ENCODE data around the gene EYS.
"Not testable (repeated sequence)": the region's sequence is repeated elsewhere in the genome, so short reads cannot be mapped to it uniquely, and the experiment has no call there.

The EYS gene

DNA sequence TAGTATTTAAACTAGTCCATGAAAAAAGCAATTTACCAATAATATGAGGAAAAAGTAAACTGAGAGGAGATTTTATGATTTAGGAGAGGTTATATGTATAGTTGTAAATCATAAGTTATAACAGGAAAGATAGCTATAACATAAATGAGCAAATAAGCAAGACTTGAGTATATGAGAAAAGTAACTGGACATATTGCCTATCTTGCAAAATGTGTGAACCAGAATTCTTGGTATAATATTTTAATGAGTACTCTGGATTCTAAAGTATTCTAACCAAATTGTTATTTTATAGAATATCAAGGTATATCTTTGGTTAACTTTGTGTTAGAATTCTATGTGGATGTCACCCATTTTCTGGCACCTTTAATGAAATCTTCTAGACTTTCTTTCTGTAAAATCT is 1946.8 kb downstream of the EYS start:
- TF ChIP-seq, protein P1, sequence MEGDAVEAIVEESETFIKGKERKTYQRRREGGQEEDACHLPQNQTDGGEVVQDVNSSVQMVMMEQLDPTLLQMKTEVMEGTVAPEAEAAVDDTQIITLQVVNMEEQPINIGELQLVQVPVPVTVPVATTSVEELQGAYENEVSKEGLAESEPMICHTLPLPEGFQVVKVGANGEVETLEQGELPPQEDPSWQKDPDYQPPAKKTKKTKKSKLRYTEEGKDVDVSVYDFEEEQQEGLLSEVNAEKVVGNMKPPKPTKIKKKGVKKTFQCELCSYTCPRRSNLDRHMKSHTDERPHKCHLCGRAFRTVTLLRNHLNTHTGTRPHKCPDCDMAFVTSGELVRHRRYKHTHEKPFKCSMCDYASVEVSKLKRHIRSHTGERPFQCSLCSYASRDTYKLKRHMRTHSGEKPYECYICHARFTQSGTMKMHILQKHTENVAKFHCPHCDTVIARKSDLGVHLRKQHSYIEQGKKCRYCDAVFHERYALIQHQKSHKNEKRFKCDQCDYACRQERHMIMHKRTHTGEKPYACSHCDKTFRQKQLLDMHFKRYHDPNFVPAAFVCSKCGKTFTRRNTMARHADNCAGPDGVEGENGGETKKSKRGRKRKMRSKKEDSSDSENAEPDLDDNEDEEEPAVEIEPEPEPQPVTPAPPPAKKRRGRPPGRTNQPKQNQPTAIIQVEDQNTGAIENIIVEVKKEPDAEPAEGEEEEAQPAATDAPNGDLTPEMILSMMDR (conservative IDR thresholded peaks at IDR 0.05; ENCODE audit: low read depth, low read length) = no peak
- Histone ChIP-seq H3K27ac (no peak overlapping the region), H3K27me3 (ENCODE audit: insufficient read depth, low read depth) (no peaks in the 10 kb centered on the region), H3K4me3 (IDR thresholded peaks at IDR 0.05; ENCODE audit: insufficient read depth, low read depth, low read length) (no peak overlapping the region), H3K36me3 (ENCODE audit: insufficient read depth) (no peaks in the 10 kb centered on the region), H3K79me2 (ENCODE audit: insufficient read depth, low read depth) (no peaks in the 10 kb centered on the region), H3K4me1 (ENCODE audit: low read depth, poor library complexity, severe bottlenecking) (no peaks in the 10 kb centered on the region), H4K20me1 (ENCODE audit: insufficient read depth) (no peaks in the 10 kb centered on the region), H2AFZ (ENCODE audit: low read depth) (no peak overlapping the region), H3K9ac (no peak overlapping the region), H3K4me2 (no peak overlapping the region)

DNA sequence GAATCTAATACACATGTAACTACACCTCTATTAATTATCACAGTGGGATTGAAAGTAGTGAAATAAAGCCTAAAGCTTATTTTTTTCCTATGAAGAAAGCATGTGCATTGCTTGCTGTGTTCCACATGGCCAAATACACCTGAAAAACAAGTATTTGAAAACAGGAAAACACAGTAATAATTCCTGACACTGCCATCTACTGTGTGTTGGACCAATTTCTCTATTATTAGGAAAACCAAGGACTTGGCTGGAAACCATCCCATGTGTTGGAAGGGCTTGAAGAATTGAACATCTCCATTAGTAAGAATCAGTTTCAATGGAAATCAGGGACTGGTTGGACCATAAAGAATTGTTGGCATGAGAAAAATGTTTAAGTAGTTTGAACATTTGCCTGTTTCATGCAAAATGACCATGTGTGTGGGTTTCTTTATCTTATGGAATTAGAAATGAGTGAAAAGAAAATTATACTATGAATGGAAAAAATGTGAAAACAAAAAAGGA is 1947.4 kb downstream of the EYS start:
- H4K20me1 ChIP-seq (ENCODE audit: insufficient read depth) = no peaks in the 10 kb centered on the region
- no peak overlapping the region for H3K9ac ChIP-seq
- no peak overlapping the region for H3K27ac ChIP-seq
- no peaks in the 10 kb centered on the region for H3K36me3 ChIP-seq (ENCODE audit: insufficient read depth)
- no peak overlapping the region for H2AFZ ChIP-seq (ENCODE audit: low read depth)
- H3K4me1 ChIP-seq (ENCODE audit: low read depth, poor library complexity, severe bottlenecking) = no peaks in the 10 kb centered on the region
- no peak overlapping the region for H3K4me3 ChIP-seq (IDR thresholded peaks at IDR 0.05; ENCODE audit: insufficient read depth, low read depth, low read length)
- no peaks in the 10 kb centered on the region for H3K79me2 ChIP-seq (ENCODE audit: insufficient read depth, low read depth)
- H3K27me3 ChIP-seq (ENCODE audit: insufficient read depth, low read depth) = no peaks in the 10 kb centered on the region
- no peak overlapping the region for H3K4me2 ChIP-seq
- TF ChIP-seq, protein P1 (conservative IDR thresholded peaks at IDR 0.05; ENCODE audit: low read depth, low read length) = no peak

DNA sequence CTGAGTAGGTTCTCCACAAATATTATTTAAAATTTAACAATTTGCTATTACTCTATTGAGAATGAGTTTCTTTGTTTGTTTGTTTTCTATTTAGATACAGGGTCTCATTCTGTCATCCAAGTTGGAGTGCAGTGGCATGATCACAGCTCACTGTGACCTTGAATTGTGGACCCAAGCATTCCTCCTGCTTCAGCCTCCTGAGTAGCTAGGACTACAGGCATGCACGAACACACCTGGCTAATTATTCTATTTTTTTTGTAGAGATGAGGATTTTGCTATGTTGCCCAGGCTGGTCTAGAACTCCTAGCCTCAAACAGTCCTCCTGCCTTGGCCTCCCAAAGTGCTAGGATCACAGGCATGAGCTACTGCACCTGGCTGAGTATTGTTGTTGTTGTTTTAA is 1949.2 kb downstream of the EYS start:
- Histone ChIP-seq H3K27me3 (ENCODE audit: insufficient read depth, low read depth) (no peaks in the 10 kb centered on the region), H3K9ac (no peak overlapping the region), H3K79me2 (ENCODE audit: insufficient read depth, low read depth) (no peaks in the 10 kb centered on the region), H3K4me1 (ENCODE audit: low read depth, poor library complexity, severe bottlenecking) (no peaks in the 10 kb centered on the region), H3K4me3 (IDR thresholded peaks at IDR 0.05; ENCODE audit: insufficient read depth, low read depth, low read length) (no peak overlapping the region), H2AFZ (ENCODE audit: low read depth) (no peak overlapping the region), H3K4me2 (no peak overlapping the region), H4K20me1 (ENCODE audit: insufficient read depth) (no peaks in the 10 kb centered on the region), H3K36me3 (ENCODE audit: insufficient read depth) (no peaks in the 10 kb centered on the region), H3K27ac (no peak overlapping the region)
- TF ChIP-seq, protein P1 (conservative IDR thresholded peaks at IDR 0.05; ENCODE audit: low read depth, low read length) = no peak

DNA sequence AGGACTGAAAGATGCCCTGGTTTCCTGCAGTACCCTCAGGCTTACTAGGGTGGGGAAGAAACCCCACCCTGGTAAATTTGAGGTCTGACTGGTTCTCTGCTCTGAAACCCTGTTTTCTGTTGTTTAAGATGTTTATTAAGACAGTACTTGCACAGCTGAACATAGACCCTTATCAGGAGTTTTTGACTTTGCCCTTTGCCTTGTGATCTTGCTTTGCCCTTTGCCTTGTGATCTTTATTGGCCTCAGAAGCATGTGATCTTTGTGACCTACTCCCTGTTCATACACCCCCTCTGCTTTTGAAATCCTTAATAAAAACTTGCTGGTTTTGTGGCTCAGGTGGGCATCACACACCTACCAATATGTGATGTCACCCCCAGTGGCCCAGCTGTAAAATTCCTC is 1949.8 kb downstream of the EYS start:
- H3K27ac ChIP-seq; H3K4me3 ChIP-seq (IDR thresholded peaks at IDR 0.05; ENCODE audit: insufficient read depth, low read depth, low read length); H3K4me1 ChIP-seq (ENCODE audit: low read depth, poor library complexity, severe bottlenecking); H3K79me2 ChIP-seq (ENCODE audit: insufficient read depth, low read depth); H3K4me2 ChIP-seq; H3K27me3 ChIP-seq (ENCODE audit: insufficient read depth, low read depth); H2AFZ ChIP-seq (ENCODE audit: low read depth); H4K20me1 ChIP-seq (ENCODE audit: insufficient read depth); H3K36me3 ChIP-seq (ENCODE audit: insufficient read depth); H3K9ac ChIP-seq: not testable (repeated sequence)

DNA sequence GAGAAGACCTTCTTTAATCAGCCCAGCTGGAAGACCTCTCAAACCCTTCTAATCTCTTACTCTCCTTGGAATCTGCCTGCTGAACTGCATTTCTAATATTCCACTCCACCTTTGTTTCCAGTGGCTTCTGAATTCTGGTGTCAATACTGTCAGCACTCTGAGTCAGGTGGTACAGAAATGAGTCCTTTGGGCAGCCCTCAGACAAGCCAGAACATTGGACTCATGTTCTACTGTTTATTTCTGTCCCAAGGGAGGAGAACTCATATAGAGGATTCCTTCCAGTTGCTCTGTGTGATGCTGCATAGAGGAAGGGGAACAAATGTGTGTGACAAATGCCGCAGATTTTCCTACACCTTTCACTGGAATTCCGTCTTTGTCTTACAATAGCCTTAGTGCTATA is 1956.6 kb downstream of the EYS start:
- Histone ChIP-seq H3K4me3 (IDR thresholded peaks at IDR 0.05; ENCODE audit: insufficient read depth, low read depth, low read length) (no peak overlapping the region), H3K9ac (no peak overlapping the region), H2AFZ (ENCODE audit: low read depth) (no peak overlapping the region), H3K27me3 (ENCODE audit: insufficient read depth, low read depth) (no peaks in the 10 kb centered on the region), H3K27ac (no peak overlapping the region), H3K4me1 (ENCODE audit: low read depth, poor library complexity, severe bottlenecking) (no peaks in the 10 kb centered on the region), H3K4me2 (no peak overlapping the region), H3K36me3 (ENCODE audit: insufficient read depth) (no peaks in the 10 kb centered on the region), H4K20me1 (ENCODE audit: insufficient read depth) (no peaks in the 10 kb centered on the region), H3K79me2 (ENCODE audit: insufficient read depth, low read depth) (no peaks in the 10 kb centered on the region)
- TF ChIP-seq, protein P1 (conservative IDR thresholded peaks at IDR 0.05; ENCODE audit: low read depth, low read length) = no peak
